ENCODE data around the gene PLA2G2C.

PLA2G2C gene

GRCh38 chr1:20184481-20184900, 1.8 kb downstream of the PLA2G2C start:
- no peaks in the 10 kb centered on the region for H3K27me3 ChIP-seq (ENCODE audit: control insufficient read depth, insufficient read depth, low read length)

DNA sequence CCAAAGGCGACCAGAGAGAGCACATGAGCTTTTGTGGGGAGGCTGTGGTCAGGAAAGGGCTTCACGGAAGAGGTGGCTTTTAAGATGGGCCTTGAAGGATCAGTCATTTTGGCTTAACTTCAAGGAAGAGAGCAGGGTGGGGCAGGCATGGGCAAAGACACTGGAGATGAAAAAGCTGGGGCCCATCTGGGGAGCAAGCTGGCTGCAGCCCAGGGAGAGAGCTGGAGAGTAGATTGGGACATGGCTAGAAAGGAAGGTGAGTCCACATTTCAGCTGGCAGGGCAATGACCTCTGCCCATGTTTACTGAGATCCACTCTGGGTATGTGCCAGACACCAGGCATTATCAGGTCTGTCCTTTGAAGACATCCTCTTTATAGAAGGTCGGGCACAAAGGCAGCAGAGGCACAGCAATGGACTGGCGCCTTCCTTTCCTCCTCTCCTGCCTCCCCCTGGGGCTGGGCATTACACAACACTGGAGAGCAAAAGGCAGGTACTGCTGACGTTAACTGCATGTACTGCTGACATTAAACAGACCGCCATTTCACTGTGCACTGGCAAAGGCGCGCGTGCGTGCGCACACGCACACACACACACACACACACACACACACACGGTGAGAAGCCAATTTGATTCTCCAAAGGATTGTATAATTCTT, 2.6 kb downstream of the PLA2G2C start:
- Histone ChIP-seq H3K4me3 (ENCODE audit: low read depth, low read length) (no peak overlapping the region), H3K27me3 (ENCODE audit: control insufficient read depth, insufficient read depth, low read length) (no peaks in the 10 kb centered on the region), H2AFZ (no peak overlapping the region), H3K36me3 (ENCODE audit: control insufficient read depth, insufficient read depth, low read length) (no peaks in the 10 kb centered on the region), H3K4me2 (ENCODE audit: low read length) (no peak overlapping the region), H3K9ac (no peak overlapping the region), H3K4me1 (peaks cover 6% of the 10 kb centered on the region), H3K79me2 (no peaks in the 10 kb centered on the region), H3K9me3 (ENCODE audit: control insufficient read depth, low read length) (no peaks in the 10 kb centered on the region), H3K27ac (no peak overlapping the region)
- TF ChIP-seq, protein P1, sequence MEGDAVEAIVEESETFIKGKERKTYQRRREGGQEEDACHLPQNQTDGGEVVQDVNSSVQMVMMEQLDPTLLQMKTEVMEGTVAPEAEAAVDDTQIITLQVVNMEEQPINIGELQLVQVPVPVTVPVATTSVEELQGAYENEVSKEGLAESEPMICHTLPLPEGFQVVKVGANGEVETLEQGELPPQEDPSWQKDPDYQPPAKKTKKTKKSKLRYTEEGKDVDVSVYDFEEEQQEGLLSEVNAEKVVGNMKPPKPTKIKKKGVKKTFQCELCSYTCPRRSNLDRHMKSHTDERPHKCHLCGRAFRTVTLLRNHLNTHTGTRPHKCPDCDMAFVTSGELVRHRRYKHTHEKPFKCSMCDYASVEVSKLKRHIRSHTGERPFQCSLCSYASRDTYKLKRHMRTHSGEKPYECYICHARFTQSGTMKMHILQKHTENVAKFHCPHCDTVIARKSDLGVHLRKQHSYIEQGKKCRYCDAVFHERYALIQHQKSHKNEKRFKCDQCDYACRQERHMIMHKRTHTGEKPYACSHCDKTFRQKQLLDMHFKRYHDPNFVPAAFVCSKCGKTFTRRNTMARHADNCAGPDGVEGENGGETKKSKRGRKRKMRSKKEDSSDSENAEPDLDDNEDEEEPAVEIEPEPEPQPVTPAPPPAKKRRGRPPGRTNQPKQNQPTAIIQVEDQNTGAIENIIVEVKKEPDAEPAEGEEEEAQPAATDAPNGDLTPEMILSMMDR (IDR thresholded peaks at IDR 0.05), result no peak

More at GRCh38 chr1:20184481-20184900, 1.8 kb downstream of the PLA2G2C start:
- Histone ChIP-seq H3K36me3 (ENCODE audit: control insufficient read depth, insufficient read depth, low read length) (no peaks in the 10 kb centered on the region), H3K79me2 (no peaks in the 10 kb centered on the region), H3K4me2 (ENCODE audit: low read length) (no peak overlapping the region), H3K9ac (no peak overlapping the region), H3K9me3 (ENCODE audit: control insufficient read depth, low read length) (no peaks in the 10 kb centered on the region), H3K4me3 (ENCODE audit: low read depth, low read length) (no peak overlapping the region), H3K27ac (no peak overlapping the region), H2AFZ (no peak overlapping the region), H3K4me1 (peaks cover 6% of the 10 kb centered on the region)
- TF ChIP-seq, protein P1 (IDR thresholded peaks at IDR 0.05), result no peak

DNA sequence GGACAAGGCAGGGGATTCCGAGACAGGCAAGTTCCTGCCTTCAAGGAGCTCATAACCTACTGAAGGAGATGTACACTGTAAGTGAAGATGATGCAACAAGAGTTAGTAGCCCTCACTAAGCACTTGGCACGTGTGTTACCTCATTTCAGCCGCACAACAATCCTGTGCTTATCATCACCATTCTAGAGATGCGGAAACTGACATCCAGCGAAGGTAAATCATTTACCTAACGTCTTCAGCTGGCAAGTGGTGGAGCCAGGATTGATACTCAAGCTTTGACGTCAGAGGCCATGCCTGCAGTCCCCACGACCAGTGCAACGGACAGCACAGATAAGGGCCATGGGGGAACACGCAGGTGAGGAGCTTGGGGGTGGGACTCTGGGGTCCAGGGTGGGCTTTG, 3.3 kb downstream of the PLA2G2C start:
- Histone ChIP-seq H3K9ac (no peak overlapping the region), H3K4me1 (peaks cover 6% of the 10 kb centered on the region), H3K4me2 (ENCODE audit: low read length) (no peak overlapping the region), H3K4me3 (ENCODE audit: low read depth, low read length) (no peak overlapping the region), H2AFZ (no peak overlapping the region), H3K27ac (no peak overlapping the region), H3K27me3 (ENCODE audit: control insufficient read depth, insufficient read depth, low read length) (no peaks in the 10 kb centered on the region), H3K79me2 (no peaks in the 10 kb centered on the region), H3K9me3 (ENCODE audit: control insufficient read depth, low read length) (no peaks in the 10 kb centered on the region), H3K36me3 (ENCODE audit: control insufficient read depth, insufficient read depth, low read length) (no peaks in the 10 kb centered on the region)
- TF ChIP-seq, protein P1 (IDR thresholded peaks at IDR 0.05), result no peak

DNA sequence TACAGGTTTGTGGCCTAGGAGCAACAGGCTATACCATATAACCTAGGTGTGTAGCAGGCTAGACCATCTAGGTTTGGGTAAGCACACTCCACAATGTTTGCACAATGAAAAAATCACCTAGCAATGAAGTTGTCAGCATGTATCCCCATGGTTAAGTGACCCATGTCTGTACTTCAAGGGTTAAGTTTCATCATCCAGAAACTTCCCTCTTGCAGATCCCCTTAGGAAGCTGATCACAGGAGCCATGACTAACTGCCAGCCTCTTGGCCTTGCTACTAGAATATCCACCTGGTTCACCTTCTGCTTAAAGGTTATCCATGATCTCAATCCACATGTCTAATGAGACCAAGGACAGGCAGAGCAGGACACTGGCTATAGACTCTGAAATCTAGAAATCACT, 3.9 kb downstream of the PLA2G2C start:
- no peaks in the 10 kb centered on the region for H3K9me3 ChIP-seq (ENCODE audit: control insufficient read depth, low read length)
- H3K79me2 ChIP-seq, result no peaks in the 10 kb centered on the region
- no peak overlapping the region for H3K9ac ChIP-seq
- H3K27ac ChIP-seq, result no peak overlapping the region
- no peaks in the 10 kb centered on the region for H3K36me3 ChIP-seq (ENCODE audit: control insufficient read depth, insufficient read depth, low read length)
- no peaks in the 10 kb centered on the region for H3K27me3 ChIP-seq (ENCODE audit: control insufficient read depth, insufficient read depth, low read length)
- H2AFZ ChIP-seq, result no peak overlapping the region
- TF ChIP-seq, protein P1 (IDR thresholded peaks at IDR 0.05), result no peak
- H3K4me1 ChIP-seq, result peaks cover 4% of the 10 kb centered on the region
- no peak overlapping the region for H3K4me3 ChIP-seq (ENCODE audit: low read depth, low read length)
- no peak overlapping the region for H3K4me2 ChIP-seq (ENCODE audit: low read length)

GRCh38 chr1:20180844-20181207, 5.5 kb downstream of the PLA2G2C start:
- Histone ChIP-seq H3K27ac (no peak overlapping the region), H3K27me3 (ENCODE audit: control insufficient read depth, insufficient read depth, low read length) (no peaks in the 10 kb centered on the region), H3K4me1 (no peaks in the 10 kb centered on the region), H2AFZ (no peak overlapping the region), H3K9me3 (ENCODE audit: control insufficient read depth, low read length) (no peaks in the 10 kb centered on the region), H3K9ac (no peak overlapping the region), H3K4me3 (ENCODE audit: low read depth, low read length) (no peak overlapping the region), H3K79me2 (no peaks in the 10 kb centered on the region), H3K36me3 (ENCODE audit: control insufficient read depth, insufficient read depth, low read length) (no peaks in the 10 kb centered on the region), H3K4me2 (ENCODE audit: low read length) (no peak overlapping the region)
- TF ChIP-seq, protein P1 (IDR thresholded peaks at IDR 0.05), result no peak
